HG02885 (cell line): Measurements from ENCODE around the gene KTN1.

Experiments used
- ATAC-seq: cut with Tn5 transposase; IDR thresholded peaks from one replicate; pipeline ENCODE4 v1.9.1; 2021; ENCODE audit warnings: mild to moderate bottlenecking; ENCODE audit not compliant: unreplicated experiment, poor library complexity

The KTN1 gene, protein sequence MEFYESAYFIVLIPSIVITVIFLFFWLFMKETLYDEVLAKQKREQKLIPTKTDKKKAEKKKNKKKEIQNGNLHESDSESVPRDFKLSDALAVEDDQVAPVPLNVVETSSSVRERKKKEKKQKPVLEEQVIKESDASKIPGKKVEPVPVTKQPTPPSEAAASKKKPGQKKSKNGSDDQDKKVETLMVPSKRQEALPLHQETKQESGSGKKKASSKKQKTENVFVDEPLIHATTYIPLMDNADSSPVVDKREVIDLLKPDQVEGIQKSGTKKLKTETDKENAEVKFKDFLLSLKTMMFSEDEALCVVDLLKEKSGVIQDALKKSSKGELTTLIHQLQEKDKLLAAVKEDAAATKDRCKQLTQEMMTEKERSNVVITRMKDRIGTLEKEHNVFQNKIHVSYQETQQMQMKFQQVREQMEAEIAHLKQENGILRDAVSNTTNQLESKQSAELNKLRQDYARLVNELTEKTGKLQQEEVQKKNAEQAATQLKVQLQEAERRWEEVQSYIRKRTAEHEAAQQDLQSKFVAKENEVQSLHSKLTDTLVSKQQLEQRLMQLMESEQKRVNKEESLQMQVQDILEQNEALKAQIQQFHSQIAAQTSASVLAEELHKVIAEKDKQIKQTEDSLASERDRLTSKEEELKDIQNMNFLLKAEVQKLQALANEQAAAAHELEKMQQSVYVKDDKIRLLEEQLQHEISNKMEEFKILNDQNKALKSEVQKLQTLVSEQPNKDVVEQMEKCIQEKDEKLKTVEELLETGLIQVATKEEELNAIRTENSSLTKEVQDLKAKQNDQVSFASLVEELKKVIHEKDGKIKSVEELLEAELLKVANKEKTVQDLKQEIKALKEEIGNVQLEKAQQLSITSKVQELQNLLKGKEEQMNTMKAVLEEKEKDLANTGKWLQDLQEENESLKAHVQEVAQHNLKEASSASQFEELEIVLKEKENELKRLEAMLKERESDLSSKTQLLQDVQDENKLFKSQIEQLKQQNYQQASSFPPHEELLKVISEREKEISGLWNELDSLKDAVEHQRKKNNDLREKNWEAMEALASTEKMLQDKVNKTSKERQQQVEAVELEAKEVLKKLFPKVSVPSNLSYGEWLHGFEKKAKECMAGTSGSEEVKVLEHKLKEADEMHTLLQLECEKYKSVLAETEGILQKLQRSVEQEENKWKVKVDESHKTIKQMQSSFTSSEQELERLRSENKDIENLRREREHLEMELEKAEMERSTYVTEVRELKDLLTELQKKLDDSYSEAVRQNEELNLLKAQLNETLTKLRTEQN (N-terminal part only)

GRCh38 chr14:55579724-55580469, at the start of gene KTN1:
KTN1 (plus strand) TSS chr14:55580207; CDS start chr14:55612049, 31,842 bp downstream.
- peak; percentile 86 for ATAC-seq

DNA sequence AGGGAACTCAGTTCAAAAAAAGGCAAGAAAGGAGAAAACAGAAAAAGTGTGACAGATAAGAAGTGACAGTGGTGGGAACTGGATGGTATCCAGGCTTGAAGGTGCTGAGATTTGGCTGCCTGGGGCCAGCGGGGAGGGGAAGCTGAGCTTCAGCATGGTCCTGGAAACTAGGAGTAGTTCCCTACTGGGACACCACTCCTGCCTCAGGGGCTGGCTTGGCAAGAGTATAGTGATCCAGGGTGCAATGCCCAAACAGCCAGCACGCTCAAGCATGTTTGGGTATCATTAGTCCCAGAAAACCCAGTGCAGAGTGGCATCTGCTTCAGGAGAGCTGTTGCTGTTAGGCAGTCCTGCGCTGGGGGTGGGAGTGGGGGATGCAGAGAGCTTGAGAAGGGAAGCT, 49.5 kb upstream of the KTN1 start:
- ATAC-seq: no peak

- ATAC-seq: no peak
These were observed 47.2 kb upstream of the KTN1 start for GRCh38 chr14:55532645-55533344.

DNA sequence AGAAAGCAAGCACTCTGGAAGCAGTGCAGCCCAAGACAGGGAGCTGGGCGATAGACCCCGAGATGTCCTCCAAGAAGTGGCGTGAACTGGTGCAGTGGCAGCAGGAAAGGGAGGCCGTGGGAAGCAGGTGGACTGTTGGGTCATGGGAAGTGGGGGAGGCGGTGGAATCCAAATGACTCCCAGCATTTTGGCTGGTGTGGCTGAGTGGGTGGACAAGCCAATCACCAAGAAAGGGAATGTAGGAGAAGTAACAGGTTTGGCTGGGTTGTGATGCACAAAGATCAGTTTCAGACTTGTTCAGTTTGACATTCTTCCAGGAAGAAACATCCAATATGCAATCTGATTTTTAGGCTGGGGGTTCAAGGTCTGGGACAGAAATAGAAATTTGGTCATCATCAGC, 46.0 kb upstream of the KTN1 start:
- ATAC-seq: no peak

DNA sequence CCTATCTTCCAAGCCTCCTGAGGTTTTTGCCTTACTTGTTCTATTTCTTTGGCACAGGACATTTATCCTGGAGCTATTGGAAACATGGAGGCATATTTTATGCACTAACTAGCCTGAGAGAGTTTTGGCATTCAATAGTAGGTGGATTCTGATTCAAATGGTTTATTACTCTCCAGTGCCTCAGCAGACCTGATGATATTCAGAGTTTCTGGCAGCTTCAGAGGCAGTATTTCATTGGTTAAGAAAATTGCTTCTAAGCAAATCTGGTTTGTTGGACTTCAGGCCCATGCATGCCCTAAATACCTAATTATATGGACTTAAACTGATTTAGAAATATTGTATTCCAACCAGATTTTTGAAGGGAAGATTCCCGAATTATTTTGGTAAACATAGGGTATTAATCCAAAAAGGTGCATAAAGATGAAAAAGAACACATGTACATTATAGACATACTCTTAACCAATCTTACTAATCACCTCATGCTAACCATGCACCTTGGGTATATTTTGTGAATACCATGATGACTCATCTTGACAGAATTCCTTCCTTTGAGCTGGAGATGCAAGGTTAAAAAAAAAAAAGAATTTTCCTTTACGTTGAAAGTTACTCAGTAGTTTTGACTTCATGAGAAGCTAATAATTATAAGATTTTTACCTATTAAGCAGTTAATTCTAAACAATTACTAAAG, 44.3 kb upstream of the KTN1 start:
- ATAC-seq: no peak

DNA sequence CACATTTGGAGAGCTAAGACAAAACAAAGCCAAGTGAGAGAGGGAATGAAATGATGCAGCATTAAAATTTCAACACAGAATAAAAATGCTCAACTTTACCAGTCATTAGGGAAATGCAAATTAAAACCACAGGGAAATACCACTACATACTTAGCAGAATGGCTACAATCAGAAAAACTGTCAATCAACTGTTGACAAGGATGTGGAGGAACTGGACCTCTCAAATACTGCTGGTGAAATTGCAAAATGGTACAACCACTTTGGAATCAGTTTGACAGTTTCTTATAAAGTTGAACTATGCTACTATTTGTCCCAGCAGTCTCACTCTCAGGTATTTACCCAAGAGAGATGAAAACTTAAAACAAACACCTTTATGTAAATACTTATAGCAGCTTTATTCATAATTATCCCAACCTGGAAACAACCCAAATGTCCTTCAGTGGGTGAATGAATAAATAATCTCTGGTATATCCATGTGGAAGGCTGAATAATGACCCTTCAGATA, 43.8 kb upstream of the KTN1 start:
- ATAC-seq: no peak

DNA sequence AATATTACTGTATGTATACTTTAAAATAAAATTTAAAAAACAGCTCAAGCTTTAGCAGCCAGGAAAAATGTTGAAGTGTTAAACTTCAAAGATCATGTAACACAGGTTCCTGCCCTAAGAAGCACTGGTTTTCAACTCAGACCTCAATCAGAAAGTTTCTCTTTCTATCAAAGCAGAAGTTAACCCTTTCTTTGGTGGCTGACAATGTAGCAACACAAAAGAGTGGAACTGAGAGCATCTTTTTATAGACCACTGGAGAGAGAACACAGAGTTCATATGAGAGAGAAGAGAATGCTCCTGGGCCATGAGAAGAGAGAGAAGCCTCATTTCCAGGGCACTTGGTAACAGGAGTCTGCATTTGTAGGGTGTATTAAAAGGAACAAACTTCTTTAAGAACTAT, 42.2 kb upstream of the KTN1 start:
- ATAC-seq: no peak

DNA sequence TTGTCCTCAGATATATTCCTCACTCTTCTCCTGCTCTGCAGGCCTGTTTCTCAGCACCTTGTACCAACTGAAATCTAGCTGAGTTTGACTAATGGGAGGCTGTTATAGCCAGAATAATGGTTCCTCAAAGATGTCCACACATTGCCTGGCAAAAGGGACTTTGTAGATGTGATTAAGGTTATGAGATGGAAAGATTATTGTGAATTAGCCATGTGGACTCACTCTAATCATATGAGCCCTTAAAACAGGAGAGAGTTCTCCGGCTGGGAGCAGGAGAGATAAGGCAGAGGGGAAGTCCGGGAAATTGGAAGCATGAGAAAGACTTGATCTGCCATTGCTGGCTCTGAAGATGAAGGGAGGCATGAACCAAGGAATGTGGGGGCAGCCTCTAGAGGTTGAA, 40.0 kb upstream of the KTN1 start:
- ATAC-seq: no peak

DNA sequence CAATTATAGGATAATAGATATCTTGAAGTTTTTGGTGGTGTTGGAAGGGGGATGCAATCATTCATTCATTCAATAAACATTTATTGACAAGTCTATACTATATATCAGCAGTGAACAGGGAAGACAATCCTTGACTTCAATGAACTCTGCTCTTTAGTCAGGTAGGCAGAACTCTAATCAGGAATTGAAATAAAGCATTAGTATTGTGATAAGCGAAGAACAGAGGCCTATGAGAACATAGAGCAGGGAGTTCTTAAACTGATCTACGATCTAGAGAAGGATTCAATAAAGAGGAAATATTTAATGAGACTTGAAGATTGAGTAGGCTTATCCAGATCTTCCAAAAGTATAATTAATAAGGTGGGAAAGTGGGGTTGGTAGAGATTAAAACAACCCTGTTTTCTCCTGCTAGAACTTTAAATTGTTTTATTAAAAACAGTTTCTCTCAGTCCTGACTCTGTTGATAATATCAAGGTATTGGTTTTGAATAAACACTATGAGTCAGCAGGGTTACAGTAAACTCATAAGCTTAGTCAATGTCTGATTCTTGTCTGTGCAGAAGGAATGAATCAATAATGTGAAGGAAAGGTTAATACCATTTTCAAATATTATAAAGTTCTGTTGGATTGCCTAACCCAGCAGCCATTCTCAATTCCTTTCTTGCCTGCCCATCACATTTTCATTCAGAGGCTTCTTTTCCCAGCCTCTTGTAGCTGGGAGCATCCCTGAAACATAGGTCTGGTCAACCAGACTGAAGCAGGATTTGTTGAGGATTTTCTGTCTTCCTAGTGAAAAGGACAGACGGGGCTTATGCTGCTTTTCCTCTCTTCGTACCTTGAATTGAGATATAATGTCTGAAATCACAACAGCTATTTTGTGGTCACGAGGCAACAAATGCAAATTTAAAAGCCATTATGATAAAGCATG, 38.9 kb upstream of the KTN1 start:
- no peak for ATAC-seq

- ATAC-seq: no peak
These were observed 34.2 kb upstream of the KTN1 start for GRCh38 chr14:55545779-55546178.

DNA sequence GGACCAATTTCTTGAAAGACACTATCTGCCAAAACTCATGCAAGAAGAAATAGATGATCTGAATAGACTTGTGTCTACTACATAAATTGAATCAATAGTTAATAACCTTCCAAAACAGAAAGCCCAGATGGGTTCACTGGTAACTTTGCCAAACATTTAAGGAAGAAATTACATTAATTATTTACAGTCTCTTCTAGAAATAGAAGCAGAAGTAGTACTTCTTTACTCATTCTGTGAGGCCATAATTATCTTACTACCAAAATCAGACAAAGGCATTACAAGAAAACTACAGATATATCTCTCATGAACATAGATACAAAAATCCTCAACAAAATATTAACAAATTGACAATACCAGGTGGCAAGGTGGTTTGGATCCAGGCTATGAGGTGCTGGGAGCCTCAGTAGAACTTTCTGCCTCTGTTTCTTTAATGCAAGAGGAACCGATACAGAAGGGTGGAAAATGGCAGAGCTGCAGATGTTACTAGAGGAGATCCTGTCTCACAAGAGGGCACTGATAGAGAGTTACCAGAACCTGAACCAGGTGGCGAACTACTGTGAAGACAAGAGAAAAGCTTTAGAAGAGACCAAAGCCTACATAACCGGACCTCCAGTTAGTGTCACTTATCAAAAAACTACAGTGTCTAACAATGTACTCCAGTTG, 33.7 kb upstream of the KTN1 start:
- ATAC-seq: peak; percentile 62

GRCh38 chr14:55547650-55548315, 32.2 kb upstream of the KTN1 start:
- ATAC-seq: no peak

DNA sequence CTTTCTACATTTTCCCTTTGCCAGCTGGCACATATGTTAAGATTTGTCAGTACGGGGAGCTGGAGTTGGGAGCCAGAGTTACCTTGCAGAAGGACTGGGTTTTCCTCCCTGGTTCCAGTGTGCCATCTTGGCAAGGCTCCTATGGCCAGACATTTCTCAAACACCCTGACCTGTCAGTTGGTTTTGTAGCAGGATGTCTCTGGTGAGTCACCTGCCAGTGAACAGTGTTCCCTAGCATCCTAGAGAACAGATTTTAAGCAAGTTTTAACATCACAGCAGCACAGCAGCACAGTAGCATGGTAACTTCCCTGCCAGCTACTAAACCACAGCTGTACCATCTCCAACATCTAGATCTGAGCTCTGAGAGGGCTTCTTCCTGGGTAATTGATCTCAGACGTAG, 26.2 kb upstream of the KTN1 start:
- ATAC-seq: no peak

GRCh38 chr14:55556929-55557623, 22.9 kb upstream of the KTN1 start:
- ATAC-seq: no peak

DNA sequence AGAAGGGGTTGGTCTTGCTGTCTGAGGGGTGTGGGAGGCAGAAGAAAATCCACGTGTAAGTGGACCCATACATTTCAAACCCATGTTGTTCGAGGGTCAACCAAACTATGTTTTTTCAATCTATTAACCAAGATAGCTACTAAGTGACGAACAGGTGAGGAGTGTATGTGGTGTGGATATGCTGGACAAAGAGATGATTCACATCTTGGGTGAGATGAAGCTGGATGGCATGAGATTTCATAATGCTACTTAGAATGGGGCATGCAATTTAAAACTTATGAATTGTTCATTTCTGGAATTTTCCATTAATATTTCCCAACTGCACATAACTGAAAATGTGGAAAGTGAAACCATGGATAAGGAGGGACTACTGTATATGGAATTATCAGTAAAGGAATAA, 17.9 kb upstream of the KTN1 start:
- ATAC-seq: no peak

DNA sequence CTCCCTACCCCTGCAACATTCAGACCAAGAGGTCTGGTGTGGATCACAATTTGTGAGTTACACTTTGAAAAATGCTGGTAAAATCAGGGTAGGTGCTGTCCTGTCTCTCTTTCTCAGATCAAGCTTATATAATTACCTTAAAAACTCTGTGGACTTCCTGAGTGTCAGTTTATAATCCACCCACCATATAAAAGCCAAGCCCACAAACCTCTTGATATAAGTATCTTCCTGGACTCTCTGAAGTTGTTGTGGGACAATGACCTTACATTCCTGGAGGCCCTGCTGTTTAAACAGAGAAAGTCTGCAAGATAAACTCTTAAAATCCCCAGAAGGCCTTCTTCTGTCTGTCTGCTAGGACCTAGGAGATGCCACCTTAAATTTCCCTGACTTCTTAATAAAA, 11.4 kb upstream of the KTN1 start:
- no peak for ATAC-seq
